ENCODE measurements around the gene RUNX1.
"Not testable (repeated sequence)": the region's sequence is repeated elsewhere in the genome, so short reads cannot be mapped to it uniquely, and the experiment has no call there.

RUNX1 gene

DNA sequence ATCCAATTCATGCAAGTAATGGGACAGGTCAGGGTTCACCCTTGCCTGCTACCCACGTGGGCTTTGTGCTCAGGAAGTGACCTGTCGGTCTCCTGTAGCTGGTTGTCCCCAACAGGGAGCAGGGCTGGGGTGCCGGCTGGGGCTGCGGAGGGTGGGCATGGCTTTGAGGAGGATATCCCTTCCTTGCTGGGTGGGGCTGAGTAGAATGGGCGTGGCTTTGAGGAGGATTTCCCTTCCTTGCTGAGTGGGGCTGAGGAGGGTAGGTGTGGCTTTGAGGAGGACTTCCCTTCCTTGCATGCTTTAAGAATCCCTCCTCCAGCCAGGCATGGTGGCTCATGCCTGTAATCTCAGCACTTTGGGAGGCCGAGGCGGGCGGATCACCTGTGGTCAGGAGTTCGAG, 229.1 kb downstream of the RUNX1 start:
- no peak for DNase-seq

DNA sequence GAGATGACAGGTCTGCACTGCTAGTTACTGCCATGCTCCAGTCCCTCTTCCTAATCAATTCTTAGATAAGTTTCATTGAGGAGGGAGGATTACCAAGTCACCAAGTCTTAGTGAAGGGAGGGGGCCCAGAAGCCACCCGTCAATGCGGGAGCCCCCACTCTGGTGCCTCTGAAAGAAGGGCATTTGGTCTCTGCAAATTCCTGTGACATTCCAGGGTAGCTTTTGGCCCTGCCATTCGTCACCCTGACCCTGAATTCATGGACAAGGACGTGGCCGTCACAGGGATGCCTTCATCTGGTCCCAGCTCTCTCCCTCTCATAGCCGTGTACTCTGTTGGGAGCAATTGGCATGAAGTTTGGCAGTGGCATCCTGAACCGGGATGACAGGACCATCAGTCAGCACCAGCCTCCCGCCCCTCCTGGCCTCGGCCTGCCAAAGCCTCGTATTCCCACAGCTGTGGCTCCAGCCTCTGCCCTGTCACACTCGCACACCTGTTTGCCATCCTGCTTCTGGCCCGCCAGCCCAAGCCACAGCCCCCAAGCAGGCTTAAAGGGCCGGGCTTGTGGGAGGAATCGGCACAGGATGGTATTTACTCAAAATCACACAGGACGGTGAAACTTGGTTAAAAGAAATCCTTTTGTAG, 229.6 kb downstream of the RUNX1 start:
- no peak for DNase-seq

GRCh38 chr21:34818662-34819158, 230.4 kb downstream of the RUNX1 start:
- DNase-seq = no peak

- no peak for DNase-seq
Measured at GRCh38 chr21:34817821-34818661, 231.1 kb downstream of the RUNX1 start.

- no peak for DNase-seq
Measured at GRCh38 chr21:34815831-34816705, 233.0 kb downstream of the RUNX1 start.

- no peak for DNase-seq
Measured at GRCh38 chr21:34814529-34814951, 234.6 kb downstream of the RUNX1 start.

- DNase-seq = no peak
Measured at GRCh38 chr21:34813266-34813894, 235.7 kb downstream of the RUNX1 start.

DNA sequence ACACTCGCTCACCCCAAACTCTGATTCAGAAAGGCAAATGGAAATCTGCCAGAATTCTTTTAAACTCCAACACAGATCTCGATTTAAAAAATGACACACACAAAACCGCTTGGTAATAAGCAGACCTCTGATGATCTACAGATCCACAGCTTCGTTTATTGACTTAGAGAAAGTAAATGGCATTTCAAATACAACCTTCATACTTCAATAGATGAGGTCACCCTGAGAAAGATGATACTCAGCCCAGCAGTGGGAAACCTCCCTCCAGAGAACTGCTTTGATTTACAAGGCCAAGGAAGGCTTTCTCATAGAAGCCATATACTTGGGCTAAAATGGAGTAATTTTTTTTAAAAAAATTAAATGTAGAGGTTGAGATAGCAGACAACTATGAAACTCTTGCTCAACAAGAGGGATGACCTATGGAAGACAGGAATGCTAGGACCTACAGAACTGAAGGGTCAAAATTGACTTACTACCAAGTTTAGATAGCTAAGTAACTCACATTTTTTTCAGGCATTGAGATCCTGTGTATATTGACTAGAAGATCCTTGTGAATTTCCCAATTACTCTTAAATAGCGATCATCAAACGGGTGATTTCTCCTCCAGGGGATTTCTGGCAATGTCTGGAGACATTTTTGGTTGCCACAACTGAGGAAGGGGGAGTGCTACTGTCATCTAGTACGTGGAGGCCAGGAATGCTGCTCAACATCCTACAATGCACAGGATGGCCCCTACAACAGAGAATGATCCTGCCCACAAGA, 236.4 kb downstream of the RUNX1 start:
- DNase-seq = no peak

DNA sequence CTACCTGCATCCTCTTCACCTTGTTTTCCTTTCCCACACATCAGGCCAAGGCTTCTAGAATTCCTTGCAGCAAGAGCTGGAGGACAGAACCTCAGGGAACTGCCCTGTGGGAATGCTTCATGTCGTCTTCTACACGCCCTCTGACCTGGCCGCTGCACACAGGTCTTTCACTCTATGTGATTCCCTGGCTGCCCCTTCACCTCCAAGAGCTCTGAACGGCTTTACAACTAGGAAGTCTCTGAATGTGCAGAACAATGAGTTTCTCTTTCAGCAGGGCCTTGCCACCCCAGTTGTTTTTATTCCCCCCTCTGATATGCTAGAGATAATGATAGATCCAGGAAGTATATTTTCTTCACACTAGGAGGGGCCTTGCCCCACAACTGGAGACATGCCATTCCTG, 237.7 kb downstream of the RUNX1 start:
- no peak for DNase-seq

GRCh38 chr21:34810786-34811185, 238.3 kb downstream of the RUNX1 start:
- DNase-seq = no peak

- DNase-seq = no peak
Measured at GRCh38 chr21:34809822-34810221, 239.3 kb downstream of the RUNX1 start.

- no peak for DNase-seq
Measured at GRCh38 chr21:34808569-34809204, 240.4 kb downstream of the RUNX1 start.

DNA sequence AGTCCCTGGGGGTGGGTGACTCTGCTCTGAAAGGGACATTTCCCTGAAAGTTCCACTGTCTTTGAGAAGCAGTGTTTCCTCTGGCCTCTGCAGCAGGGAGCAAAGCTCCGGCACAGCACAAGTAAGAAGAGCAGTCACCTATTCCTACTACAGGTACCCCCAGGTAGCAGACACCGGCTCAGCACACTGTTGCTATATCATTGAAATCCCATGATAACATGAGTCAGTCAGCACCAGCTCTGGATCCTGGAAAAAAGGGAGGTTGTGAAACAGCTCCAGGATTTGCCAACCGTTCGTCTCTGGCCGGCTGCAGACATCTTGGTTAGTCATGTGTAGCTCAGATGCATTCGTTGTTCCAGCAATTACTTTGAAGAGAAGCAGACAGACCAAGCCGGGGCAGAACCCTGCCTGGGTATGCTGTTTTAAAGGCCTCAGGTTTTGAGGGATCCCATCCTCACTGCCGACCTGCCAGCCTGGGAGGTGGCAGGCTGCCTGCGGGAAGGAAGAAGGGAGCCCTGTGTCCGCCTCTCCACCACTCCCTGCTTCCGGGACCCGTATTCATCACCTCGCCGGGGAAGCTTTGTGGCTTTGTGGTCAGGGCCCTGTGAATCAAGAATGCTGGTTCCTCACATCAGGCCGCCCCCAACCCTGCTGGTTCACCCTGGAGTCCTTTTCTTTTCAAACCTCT, 241.1 kb downstream of the RUNX1 start:
- peak; percentile 82 for DNase-seq

DNA sequence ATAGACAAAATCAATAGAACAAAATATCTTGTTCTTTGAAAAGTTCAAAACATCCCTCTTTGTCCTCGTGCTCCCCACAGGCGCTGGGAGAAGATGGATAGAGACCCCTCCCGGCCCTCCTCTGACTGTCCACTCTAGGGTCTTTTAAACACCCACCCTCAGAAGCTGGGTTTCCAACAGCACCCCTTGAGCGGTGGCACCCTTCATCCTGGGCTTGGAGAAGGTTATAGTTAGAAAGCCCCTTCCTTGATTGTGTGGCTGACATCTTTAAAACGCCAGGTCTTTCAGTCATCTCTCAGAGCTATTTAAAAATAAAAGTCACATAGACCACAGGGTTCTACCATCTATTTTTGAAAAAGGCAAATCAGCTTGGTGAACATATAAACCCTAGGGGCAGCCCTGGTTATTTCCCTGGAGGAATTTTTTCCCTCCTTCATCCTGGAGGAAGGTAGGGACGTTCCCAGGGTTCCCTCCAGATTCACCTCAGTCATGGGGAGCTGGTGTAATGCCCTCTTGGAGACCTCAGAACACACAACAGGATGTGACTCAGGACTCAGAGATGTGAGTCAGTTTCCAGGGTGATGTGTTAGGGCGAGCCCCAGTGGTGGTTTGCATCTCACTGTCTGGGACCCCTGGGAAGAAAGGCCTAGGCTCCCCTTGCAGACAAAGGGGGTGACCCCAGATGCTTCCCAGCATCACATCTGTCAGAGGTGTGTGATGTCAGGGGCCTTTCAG, 241.8 kb downstream of the RUNX1 start:
- DNase-seq = peak; percentile 74

DNA sequence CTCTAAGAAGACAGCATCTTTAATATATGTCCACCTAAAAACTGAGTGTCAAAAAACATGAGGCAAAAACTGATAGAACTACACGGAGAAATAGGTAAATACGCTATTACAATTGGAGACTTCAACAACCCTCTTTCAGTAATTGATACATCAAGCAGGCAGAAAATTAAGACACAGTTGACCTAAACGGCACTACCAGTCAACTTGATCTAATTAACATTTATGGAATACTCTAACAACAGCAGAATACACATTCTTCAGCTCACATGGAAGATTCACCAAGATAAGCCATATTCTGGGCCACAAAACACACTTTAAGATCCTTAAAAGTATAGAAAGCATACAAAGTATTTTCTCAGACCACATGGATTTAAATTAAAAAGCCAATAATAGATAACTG, 242.7 kb downstream of the RUNX1 start:
- no peak for DNase-seq

GRCh38 chr21:34805157-34805556, 243.9 kb downstream of the RUNX1 start:
- no peak for DNase-seq

DNA sequence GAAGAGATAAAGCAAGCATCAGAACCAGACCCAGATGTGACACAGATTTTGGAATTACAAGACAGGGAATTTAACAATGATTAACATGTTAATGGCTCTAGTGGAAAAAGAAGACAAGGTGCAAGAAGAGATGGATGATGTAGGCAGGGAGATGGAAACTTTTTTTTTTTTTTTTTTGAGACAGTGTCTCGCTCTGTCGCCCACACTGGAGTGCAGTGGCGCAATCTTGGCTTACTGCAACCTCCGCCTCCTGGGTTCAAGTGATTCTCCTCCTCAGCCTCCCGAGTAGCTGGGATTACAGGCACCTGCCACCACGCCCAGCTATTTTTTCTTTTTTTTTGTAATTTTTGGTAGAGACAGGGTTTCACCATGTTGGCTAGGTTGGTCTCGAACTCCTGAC, 244.5 kb downstream of the RUNX1 start:
- not testable (repeated sequence) for DNase-seq

GRCh38 chr21:34803782-34804370, 245.2 kb downstream of the RUNX1 start:
- no peak for DNase-seq

DNA sequence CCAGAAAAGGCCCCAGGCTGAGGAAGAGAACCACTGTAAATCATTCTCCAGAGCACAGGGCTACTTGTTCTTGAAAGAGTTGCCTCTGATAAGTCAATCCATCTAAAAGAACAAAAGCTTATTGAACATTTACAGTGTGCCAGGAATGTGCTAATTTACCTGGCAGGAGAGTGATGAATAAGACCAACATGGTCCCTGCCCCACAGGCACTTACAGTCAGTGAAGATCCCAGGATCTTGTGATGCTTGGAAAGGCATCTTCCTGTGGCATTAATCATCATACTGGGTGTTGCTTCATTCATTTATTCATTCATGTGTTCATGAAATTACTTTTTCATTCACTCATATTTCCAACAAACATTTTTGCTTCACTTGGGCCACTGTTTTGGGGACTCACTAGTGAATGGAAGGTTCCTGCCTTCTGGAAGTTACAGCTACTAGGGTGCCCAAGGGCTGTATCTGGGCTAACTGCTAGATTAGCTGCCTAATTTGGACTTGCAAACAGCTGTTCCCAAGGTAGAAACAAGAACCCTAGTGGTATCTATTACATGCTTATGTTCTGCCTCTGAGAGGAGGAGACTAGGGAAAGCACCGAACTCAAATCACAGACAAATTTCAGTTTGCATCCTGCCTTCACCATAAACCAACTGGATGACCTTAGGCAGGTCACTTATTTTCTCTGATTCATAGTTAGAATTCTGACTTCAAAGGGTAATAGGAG, 246.8 kb downstream of the RUNX1 start:
- no peak for DNase-seq
